ENCODE results near the gene FBXW11. TPM values are rescaled to one million over a fixed set of nuclear protein-coding genes. Genes with fewer than 3 reads are reported as not detected.

FBXW11 gene
- total and polyA plus RNA-seq, 10 of the 15 experiments (the other 5 are each of a cell fraction or from before 2014, with no cell fraction given): 4.3 to 61.5 (median 40.0) TPM

GRCh38 chr5:171938358-171938757, 68.1 kb downstream of the FBXW11 start (continued):
- TF ChIP-seq POU2F2 (IDR thresholded peaks at IDR 0.05; ENCODE audit: borderline replicate concordance, low read depth, low read length) (no peak), SREBF2 (IDR thresholded peaks at IDR 0.05; ENCODE audit: low read length) (no peak), USF2 (IDR thresholded peaks at IDR 0.05; ENCODE audit: borderline replicate concordance, low read depth, low read length) (no peak)

GRCh38 chr5:171937351-171937750, 69.1 kb downstream of the FBXW11 start:
- POLR2A ChIA-PET: no interaction called here
- Histone ChIP-seq H3K9me3 (replicated peaks; ENCODE audit: control insufficient read depth, insufficient read depth, low read length) (peaks cover 1% of the 10 kb centered on the region; the same call in 1 of the 3 replicates), H3K79me2 (ENCODE audit: control insufficient read depth, insufficient read depth, low read length) (peaks cover 50% of the 10 kb centered on the region), H4K20me1 (ENCODE audit: control insufficient read depth, insufficient read depth) (no peaks in the 10 kb centered on the region), H3K27ac (ENCODE audit: control insufficient read depth, insufficient read depth) (no peak overlapping the region), H3K9ac (ENCODE audit: control insufficient read depth, insufficient read depth, low read length) (no peak overlapping the region), H3K4me2 (ENCODE audit: control insufficient read depth, insufficient read depth) (no peak overlapping the region), H2AFZ (ENCODE audit: control insufficient read depth, low read depth, low read length) (no peak overlapping the region), H3K36me3 (ENCODE audit: control insufficient read depth in 2 of 2, insufficient read depth in 2 of 2, low read length in 1 of 2) (peaks cover 0 to 2% of the 10 kb centered on the region in 2 experiments; a peak in 1 of 4 replicates), H3K4me1 (ENCODE audit: control insufficient read depth, insufficient read depth, low read length) (no peaks in the 10 kb centered on the region), H3K4me3 (no peak overlapping the region), H3K27me3 (replicated peaks in 1 of 2; ENCODE audit: control insufficient read depth in 2 of 2, insufficient read depth in 2 of 2, low read length in 1 of 2) (no peaks in the 10 kb centered on the region)
- in situ Hi-C loops (cut with MboI): no loop called here
- WGBS (ENCODE audit: insufficient coverage, insufficient replicate concordance, low lambda C conversion rate, missing lambda C conversion rate): 99% methylated on average over 4 of the region's 4 CpGs
- SMC1A ChIA-PET (ENCODE audit: uncharacterized antibody, unreplicated experiment): interaction anchor here (1.0 to 2.3 kb wide), 5 partner anchors 9 to 69 kb away, joined by 3 to 12 read pairs (median 5); partner anchors contain the start of gene FBXW11
- FAIRE-seq (no peak), ATAC-seq (no peak), DNase-seq (ENCODE audit: low read depth, low spot score) (no peak)
- RAD21 ChIA-PET (ENCODE audit: unreplicated experiment): interaction anchor here (0.7 kb wide), 1 partner anchor 62 kb away, joined by 3 read pairs; no protein-coding TSS in a partner anchor
- CTCF ChIA-PET: interaction anchor here (0.8 to 2.1 kb wide), 5 partner anchors 9 to 59 kb away, joined by 3 to 13 read pairs (median 3); no protein-coding TSS in a partner anchor
- TF ChIP-seq ZBTB40 (IDR thresholded peaks at IDR 0.05; ENCODE audit: borderline replicate concordance) (peak; percentile 77), ZNF207 (IDR thresholded peaks at IDR 0.05; ENCODE audit: borderline replicate concordance) (no peak)
- intact Hi-C loops (cut with micrococcal nuclease; ENCODE audit: unreplicated experiment): no loop called here
- no TSS peak for BruUV-seq (replicated peaks)
